Hepatocyte (in vitro differentiated cells): Measurements from ENCODE around the gene LRMDA.

Experiments used
- CTCF ChIP-seq: fragments of 200-600 bp; sonication (generic); IDR thresholded peaks from 2 replicates; pipeline ENCODE4 v1.5.1; 2016; ENCODE audit warnings: antibody characterized with exemption, mild to moderate bottlenecking; ENCODE audit not compliant: poor library complexity
- EZH2phosphoT487 ChIP-seq: fragments of 200-600 bp; sonication (generic); IDR thresholded peaks from one replicate; pipeline ENCODE4 v1.6.1; 2018; ENCODE audit warnings: antibody characterized with exemption, mild to moderate bottlenecking, low read depth, moderate library complexity; ENCODE audit not compliant: unreplicated experiment, severe bottlenecking

- TF ChIP-seq EZH2phosphoT487 = no peak
- TF ChIP-seq CTCF = no peak
Observed at GRCh38 chr10:75592791-75593643, 161.6 kb downstream of the LRMDA start.
